ENCODE data around the gene ST6GALNAC6. TPM values are rescaled to one million over a fixed set of nuclear protein-coding genes. Genes with fewer than 3 reads are reported as not detected.
A peak's percentile ranks its signal among the peaks of the same experiment; 100 is the strongest.

ST6GALNAC6 gene
- total and polyA plus RNA-seq, 2 of the 4 experiments (the other 2 are of a cell fraction): 35.7 to 48.6 TPM

DNA sequence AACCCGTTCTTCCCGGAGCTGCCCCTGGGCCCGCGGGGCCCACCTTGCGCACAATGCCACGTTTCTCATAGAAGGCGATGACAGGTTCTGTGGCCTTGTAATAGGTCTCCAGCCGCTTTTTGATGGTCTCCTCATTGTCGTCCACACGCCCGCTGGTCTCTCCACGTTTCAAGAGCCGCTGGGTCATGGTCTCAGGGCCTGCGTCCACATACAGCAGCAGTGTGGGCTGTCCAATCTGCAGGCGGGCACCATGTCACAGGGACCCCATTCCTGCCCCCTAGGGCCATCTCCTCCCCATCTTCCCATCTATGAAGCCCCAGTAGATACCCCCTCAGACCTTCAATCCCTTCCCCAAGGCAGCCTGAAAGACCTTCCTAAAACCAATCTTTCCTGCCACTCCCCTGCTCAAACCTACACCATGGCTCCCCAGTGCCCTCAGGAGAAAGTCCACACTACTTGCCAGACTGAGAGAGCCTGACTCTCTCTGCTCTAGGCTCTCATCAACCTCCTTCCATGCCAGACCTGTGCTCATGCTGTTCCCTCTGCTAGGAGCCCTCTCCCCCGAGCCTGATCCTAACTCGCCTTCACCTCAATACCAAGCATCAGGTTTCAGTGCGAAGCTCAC is 31.0 kb downstream of the ST6GALNAC6 start:
- 97% methylated on average over 10 of the region's 18 CpGs; no CpG with 5 or more reads in 1 of the 2 experiments for WGBS, 2 experiments (ENCODE audit: extremely low coverage in 2 of 2, insufficient read length in 1 of 2)
- POLR2A ChIA-PET (ENCODE audit: unreplicated experiment): no interaction called here
- no peak for DNase-seq
- Histone ChIP-seq H4K5ac (ENCODE audit: low read depth, low read length) (no peak overlapping the region), H2AFZ (replicated peaks; ENCODE audit: low read length, poor library complexity) (no peak overlapping the region), H3K36me3 (ENCODE audit: control insufficient read depth, insufficient read depth, low read length) (peaks cover 33% of the 10 kb centered on the region), H4K91ac (ENCODE audit: insufficient read depth, low read depth, low read length) (no peak overlapping the region), H3K27ac (ENCODE audit: insufficient read depth, low read length) (no peak overlapping the region), H2AK5ac (ENCODE audit: low read depth, low read length) (no peak overlapping the region), H4K8ac (ENCODE audit: low read depth in 2 of 2, low read length in 2 of 2) (no peak overlapping the region), H3K4ac (ENCODE audit: low read depth, low read length) (no peak overlapping the region), H3K18ac (ENCODE audit: low read depth, low read length) (no peak overlapping the region), H3K23ac (ENCODE audit: low read depth, low read length) (no peak overlapping the region), H2BK120ac (ENCODE audit: low read depth, low read length) (no peak overlapping the region), H3K4me2 (ENCODE audit: low read depth, low read length) (no peak overlapping the region), H3K56ac (ENCODE audit: extremely low read depth, insufficient read depth, low read length) (no peak overlapping the region), H2AK9ac (replicated peaks; ENCODE audit: low read depth, low read length, poor library complexity) (peak overlapping the region; percentile 50), H3K9ac (ENCODE audit: low read depth, low read length) (no peak overlapping the region), H3K14ac (replicated peaks; ENCODE audit: low read depth, low read length) (no peak overlapping the region), H2BK5ac (ENCODE audit: low read depth, low read length, poor library complexity, severe bottlenecking) (no peak overlapping the region), H3K4me1 (ENCODE audit: control insufficient read depth, insufficient read depth, low read length) (no peaks in the 10 kb centered on the region), H3K27me3 (ENCODE audit: control insufficient read depth, insufficient read depth, low read length) (no peaks in the 10 kb centered on the region), H3K9me3 (ENCODE audit: control insufficient read depth, insufficient read depth, low read length) (no peaks in the 10 kb centered on the region), H3K79me1 (ENCODE audit: low read depth in 1 of 2, low read length in 2 of 2) (no peaks in the 10 kb centered on the region), H4K20me1 (ENCODE audit: insufficient read depth, low read length) (0 out of 2 replicates have a peak, but pooled peaks cover 3% of the 10 kb centered on the region), H2BK20ac (ENCODE audit: low read depth, low read length) (no peak overlapping the region), H2BK15ac (ENCODE audit: low read depth, low read length) (no peak overlapping the region), H3K9me1 (ENCODE audit: insufficient read depth, low read length) (peaks cover 3% of the 10 kb centered on the region; the same call in 1 of the 2 replicates), H3K4me3 (ENCODE audit: insufficient read depth, low read depth, low read length) (no peak overlapping the region)
- BruUV-seq (replicated peaks): no TSS peak
- TF ChIP-seq CEBPB (IDR thresholded peaks at IDR 0.05; ENCODE audit: low read depth, low read length) (no peak), FOS (IDR thresholded peaks at IDR 0.05; ENCODE audit: low read depth, low read length) (no peak), SMC3 (IDR thresholded peaks at IDR 0.05; ENCODE audit: low read depth, low read length) (no peak), RCOR1 (IDR thresholded peaks at IDR 0.05; ENCODE audit: insufficient replicate concordance, low read length) (no peak), RFX5 (IDR thresholded peaks at IDR 0.05; ENCODE audit: low read depth, low read length) (no peak), MAZ (IDR thresholded peaks at IDR 0.05; ENCODE audit: borderline replicate concordance, low read depth, low read length) (no peak), RAD21 (IDR thresholded peaks at IDR 0.05; ENCODE audit: low read length) (no peak), CHD1 (IDR thresholded peaks at IDR 0.05; ENCODE audit: low read depth, low read length) (no peak), POLR2A (IDR thresholded peaks at IDR 0.05; ENCODE audit: low read depth, low read length) (no peak), NFE2L2 (IDR thresholded peaks at IDR 0.05; ENCODE audit: low read depth, low read length) (no peak), MXI1 (IDR thresholded peaks at IDR 0.05; ENCODE audit: borderline replicate concordance, low read depth, low read length) (no peak)
- TF ChIP-seq, protein P1, sequence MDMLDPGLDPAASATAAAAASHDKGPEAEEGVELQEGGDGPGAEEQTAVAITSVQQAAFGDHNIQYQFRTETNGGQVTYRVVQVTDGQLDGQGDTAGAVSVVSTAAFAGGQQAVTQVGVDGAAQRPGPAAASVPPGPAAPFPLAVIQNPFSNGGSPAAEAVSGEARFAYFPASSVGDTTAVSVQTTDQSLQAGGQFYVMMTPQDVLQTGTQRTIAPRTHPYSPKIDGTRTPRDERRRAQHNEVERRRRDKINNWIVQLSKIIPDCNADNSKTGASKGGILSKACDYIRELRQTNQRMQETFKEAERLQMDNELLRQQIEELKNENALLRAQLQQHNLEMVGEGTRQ (IDR thresholded peaks at IDR 0.05; ENCODE audit: low read depth, low read length): no peak
- TF ChIP-seq, protein P2, sequence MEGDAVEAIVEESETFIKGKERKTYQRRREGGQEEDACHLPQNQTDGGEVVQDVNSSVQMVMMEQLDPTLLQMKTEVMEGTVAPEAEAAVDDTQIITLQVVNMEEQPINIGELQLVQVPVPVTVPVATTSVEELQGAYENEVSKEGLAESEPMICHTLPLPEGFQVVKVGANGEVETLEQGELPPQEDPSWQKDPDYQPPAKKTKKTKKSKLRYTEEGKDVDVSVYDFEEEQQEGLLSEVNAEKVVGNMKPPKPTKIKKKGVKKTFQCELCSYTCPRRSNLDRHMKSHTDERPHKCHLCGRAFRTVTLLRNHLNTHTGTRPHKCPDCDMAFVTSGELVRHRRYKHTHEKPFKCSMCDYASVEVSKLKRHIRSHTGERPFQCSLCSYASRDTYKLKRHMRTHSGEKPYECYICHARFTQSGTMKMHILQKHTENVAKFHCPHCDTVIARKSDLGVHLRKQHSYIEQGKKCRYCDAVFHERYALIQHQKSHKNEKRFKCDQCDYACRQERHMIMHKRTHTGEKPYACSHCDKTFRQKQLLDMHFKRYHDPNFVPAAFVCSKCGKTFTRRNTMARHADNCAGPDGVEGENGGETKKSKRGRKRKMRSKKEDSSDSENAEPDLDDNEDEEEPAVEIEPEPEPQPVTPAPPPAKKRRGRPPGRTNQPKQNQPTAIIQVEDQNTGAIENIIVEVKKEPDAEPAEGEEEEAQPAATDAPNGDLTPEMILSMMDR (conservative IDR thresholded peaks at IDR 0.05; ENCODE audit: low read depth, low read length): no peak
- TF ChIP-seq, protein P3, sequence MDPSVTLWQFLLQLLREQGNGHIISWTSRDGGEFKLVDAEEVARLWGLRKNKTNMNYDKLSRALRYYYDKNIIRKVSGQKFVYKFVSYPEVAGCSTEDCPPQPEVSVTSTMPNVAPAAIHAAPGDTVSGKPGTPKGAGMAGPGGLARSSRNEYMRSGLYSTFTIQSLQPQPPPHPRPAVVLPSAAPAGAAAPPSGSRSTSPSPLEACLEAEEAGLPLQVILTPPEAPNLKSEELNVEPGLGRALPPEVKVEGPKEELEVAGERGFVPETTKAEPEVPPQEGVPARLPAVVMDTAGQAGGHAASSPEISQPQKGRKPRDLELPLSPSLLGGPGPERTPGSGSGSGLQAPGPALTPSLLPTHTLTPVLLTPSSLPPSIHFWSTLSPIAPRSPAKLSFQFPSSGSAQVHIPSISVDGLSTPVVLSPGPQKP (IDR thresholded peaks at IDR 0.05; ENCODE audit: borderline replicate concordance, low read depth, low read length): no peak
- CTCF ChIA-PET: no interaction called here
- ATAC-seq (ENCODE audit: low read depth): no peak
- intact Hi-C loops (cut with micrococcal nuclease): no loop called here
- dilution Hi-C loops (cut with HindIII; ENCODE audit: low sequenced_read_pairs, unreplicated experiment): no loop called here
- in situ Hi-C loops (cut with MboI; ENCODE audit: low sequenced_read_pairs): no loop called here

All from IMR-90 (cell line).